ENCODE data around the gene CD2.

DNA sequence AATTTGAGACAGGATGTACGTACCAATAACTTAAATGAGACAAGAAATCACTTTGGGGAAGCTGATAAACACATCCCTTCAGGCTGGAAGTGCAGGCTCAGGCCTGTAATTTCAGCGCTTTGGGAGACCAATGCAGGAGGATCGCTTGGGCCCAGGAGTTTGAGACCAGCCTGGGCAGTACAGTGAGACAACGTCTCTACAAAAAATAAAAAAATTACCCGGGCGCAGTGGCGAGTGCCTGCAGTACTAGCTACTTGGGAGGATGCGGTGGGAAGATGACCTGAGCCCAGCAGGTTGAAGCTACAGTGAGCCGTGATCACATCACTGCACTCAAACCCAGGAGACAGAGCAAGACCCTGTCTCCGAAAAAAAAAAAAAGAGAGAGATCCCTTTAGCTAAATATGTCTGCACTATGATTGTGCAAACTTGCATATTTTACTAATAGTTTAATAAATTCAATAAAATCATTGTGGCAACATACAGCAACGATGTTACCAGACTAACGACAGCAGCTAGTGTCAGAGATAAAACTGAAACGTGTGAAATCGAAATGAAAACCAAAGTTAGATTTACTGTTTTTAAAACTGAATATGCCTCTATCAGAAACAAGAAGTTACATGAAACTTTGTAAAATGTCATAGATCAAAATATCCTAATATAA, 54.7 kb downstream of the CD2 start:
- TF ChIP-seq, protein P1, sequence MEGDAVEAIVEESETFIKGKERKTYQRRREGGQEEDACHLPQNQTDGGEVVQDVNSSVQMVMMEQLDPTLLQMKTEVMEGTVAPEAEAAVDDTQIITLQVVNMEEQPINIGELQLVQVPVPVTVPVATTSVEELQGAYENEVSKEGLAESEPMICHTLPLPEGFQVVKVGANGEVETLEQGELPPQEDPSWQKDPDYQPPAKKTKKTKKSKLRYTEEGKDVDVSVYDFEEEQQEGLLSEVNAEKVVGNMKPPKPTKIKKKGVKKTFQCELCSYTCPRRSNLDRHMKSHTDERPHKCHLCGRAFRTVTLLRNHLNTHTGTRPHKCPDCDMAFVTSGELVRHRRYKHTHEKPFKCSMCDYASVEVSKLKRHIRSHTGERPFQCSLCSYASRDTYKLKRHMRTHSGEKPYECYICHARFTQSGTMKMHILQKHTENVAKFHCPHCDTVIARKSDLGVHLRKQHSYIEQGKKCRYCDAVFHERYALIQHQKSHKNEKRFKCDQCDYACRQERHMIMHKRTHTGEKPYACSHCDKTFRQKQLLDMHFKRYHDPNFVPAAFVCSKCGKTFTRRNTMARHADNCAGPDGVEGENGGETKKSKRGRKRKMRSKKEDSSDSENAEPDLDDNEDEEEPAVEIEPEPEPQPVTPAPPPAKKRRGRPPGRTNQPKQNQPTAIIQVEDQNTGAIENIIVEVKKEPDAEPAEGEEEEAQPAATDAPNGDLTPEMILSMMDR (IDR thresholded peaks at IDR 0.05): no peak
- TF ChIP-seq EZH2 (IDR thresholded peaks at IDR 0.05): no peak
